GM11168 (cell line): ENCODE data around the gene C4orf51.

Source experiments
- in situ Hi-C: fragments of 300-500 bp; cut with MboI; formaldehyde crosslinking; loops from one replicate; pipeline ENCODE4 v1.12.0; 2022; ENCODE audit warnings: low sequenced_read_pairs; ENCODE audit not compliant: unreplicated experiment

C4orf51 gene

DNA sequence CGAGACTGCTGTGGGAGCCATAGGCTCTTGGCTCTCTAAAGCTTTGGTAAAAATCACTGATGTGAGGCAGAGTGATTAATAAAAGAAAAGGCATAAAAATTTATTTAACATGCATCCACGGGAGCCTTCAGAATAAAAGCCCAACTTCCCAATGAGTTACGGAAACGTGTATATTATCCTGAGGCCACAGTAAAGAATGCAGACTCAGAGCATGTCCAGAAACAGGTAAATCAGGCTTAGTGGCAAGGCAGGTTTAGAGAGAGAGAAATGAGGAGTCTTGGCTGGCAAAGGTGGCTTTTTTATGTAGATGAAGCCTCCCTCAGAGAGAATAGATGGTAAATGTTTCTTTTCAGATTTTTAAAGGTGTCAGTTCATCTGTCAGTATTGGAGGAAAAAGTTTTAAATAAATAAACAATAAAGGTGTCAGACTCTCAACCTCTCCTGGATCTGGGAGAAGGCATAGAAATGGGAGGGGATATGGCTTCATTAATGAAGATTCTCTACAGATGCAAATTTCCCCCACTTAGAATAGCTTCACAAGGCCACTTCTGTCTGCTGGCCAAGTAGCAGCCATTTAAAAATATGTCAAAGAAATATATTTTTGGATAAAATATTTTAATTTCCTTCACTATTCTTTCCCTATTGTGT lies 24.0 kb downstream of the C4orf51 start:
- in situ Hi-C loops, result no loop called here

DNA sequence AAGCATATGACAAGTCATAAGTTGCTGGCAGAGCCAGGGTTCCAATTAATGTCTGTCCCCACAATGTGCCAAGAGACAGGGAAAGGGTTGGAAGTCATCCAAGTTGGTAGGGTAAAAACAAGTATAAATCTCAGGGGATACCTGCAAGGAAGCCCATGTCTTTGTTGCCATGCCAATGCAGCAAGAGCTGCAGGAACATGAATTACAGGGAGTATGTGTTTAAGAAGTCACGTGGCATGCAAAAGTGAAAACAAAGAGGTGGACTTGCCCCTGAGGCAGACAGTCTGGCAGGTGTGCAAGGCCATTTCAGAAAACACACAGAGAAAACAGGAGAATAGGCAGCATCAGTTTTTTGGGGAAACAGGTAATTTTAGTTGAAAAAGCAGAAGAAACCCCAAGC lies 29.4 kb downstream of the C4orf51 start:
- in situ Hi-C loops, result no loop called here

DNA sequence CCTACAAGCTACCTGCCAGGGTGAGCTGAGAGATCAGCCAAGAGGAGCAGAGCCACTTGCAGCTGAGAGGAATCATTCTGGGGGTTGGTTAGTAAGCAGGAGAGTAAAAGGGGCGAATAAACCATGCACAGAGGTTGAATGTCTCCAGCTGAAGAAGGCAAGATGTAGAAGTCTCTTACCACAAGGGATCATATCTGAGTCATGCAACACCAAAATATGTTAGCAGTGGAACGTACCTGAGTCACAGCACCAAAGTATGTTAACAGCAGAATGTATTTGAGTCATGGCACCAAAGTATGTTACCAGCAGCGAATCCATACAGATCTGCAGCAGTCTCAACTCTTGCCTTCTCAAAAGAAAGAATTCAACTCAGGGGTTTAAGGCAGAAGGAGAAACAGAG lies 29.9 kb downstream of the C4orf51 start:
- in situ Hi-C loops, result no loop called here

- in situ Hi-C loops, result no loop called here
Measured at GRCh38 chr4:145716200-145716599, 36.3 kb downstream of the C4orf51 start.

DNA sequence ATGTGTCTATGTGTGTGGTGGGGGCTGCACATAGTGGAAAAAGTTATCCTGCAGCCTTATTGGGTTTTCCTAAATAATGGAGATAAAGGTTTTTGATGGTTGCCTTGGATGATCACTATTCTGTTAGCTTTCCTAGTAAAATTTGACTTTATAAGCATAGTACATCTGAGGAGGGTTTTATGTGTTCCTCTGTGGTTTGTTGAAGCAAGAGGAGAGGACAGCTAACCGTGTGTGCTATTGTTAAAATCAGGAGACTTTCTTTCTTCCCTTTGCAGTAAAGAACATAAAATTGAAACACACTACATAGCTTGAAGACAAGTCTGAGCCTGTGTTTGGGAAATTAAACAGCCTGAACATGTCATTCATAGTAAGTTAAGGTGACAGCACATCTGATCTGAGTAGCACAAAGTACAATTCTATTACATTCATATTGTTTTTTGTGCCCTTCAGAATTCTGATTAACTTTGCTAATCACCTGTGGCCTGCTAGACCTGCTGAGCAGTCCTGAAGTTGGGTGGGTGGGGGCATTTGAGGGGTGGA lies 36.8 kb downstream of the C4orf51 start:
- in situ Hi-C loops, result no loop called here

DNA sequence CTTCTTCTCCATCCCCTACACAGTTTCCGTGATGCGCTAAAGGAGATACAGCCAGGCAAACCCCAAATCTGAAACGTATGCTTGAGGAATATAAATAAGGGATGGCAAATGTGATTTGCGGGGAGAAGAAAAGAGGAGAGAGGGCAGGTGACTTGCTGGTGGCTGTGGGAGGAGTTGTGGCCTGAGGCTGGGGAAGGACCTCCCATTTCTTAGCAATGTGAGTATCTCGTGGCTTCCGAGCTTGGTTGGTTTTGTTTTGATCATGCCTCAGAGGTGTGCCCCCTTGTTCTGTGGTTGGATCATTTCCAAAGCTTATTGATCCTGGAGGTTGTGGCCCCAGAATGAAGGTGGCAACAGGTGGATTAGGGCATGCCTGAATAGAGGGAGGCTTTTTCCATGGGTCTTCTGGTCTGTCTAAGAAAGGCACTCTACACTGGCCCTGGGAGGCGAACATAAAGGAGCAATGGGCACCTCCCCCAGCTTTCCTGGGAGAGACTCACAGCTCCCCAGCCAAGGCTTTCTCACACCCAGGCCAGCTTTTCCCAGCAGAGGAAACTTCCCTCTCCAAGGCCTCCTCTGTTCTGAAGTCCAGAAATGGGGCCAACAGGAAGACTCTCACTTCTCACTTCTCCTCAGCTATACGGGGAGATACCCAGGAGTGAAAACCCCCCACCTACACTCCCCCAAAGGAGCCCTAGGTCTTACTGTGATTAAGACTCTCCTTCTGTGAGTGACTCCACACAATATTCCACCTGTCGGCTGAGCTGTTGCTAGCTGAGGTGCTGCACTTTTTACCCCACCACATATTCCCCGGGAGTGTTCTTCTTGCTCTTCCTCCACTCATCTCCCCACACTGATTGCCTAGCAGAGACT lies 40.0 kb downstream of the C4orf51 start:
- in situ Hi-C loops, result no loop called here

GRCh38 chr4:145720656-145721055 lies 40.7 kb downstream of the C4orf51 start:
- in situ Hi-C loops, result no loop called here

DNA sequence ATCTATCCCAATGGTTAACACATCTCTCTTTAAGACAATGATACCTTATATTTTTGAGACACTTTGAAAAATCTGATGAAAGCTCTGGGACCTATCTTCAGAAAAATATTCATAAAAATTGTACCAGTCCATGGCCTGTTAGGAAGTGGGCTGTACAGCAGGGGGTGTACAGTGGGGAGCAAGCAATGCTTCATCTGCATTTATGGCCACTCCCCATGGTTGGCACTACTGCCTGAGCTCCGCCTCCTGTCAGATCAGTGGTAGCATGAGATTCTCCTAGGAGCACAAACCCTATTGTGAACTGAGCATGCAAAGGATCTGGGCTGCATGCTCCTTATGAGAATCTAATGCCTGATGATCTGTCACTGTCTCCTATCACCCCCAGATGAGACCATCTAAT lies 42.6 kb downstream of the C4orf51 start:
- in situ Hi-C loops, result no loop called here

- in situ Hi-C loops, result no loop called here
Measured at GRCh38 chr4:145723336-145723735, 43.4 kb downstream of the C4orf51 start.

DNA sequence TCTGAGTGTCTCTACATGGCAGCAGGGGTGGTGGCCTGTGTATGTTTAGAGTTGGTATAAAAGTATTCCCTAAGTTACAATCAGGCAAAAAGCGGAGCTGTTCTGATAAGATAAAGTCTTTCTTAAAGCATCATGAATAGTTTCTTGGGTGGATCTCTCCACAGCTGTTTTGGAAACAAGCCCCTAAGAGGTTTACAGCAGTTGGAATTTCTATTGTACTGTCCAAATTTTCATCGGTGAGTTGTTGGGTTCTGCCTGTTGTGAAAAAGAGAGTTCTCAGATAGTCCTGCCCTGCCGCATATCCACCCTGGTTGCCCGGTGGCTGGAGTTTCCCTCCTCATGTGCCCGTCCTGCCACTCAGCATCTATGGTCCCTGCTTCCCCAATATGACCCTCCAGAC lies 50.1 kb downstream of the C4orf51 start:
- in situ Hi-C loops, result no loop called here

GRCh38 chr4:145731028-145731427 lies 51.1 kb downstream of the C4orf51 start:
- in situ Hi-C loops, result no loop called here

DNA sequence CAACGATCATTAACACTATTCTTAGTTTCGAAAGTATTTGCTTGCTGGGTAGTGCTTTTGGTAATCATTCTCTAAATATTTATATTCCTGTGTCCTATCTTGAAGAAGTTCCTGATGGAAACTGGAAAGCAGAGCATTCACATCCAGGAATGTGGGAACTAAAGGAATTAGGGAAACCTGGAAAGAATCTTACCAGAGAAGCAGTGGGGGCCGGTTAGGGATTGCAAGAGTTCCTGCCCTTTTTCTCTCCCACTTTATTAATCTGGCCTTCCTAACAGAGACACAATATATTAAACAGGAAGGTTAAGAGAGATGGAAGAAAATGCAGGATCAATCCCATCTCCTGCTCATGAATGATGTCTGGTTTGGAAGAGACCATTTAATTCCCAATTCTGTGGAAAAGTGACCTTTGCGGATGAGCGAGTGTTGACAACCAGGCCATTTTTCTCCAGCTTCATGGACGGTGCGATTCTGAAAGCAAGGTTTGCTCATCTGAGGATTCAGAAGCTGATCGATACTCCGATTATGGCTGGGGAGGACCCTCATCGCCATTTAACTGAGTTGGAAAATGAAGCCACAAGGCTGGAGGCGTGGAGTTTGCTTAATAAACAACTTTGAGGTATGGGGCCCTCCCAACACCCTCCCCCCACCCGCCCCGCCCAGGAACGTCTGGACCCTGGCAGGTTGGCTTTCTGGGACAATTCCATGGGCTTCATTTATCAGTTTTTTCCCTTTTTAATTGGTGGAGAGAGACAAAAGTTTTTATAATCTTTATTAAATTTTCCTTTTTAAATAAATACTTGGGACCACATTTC lies 52.3 kb downstream of the C4orf51 start:
- in situ Hi-C loops, result no loop called here

DNA sequence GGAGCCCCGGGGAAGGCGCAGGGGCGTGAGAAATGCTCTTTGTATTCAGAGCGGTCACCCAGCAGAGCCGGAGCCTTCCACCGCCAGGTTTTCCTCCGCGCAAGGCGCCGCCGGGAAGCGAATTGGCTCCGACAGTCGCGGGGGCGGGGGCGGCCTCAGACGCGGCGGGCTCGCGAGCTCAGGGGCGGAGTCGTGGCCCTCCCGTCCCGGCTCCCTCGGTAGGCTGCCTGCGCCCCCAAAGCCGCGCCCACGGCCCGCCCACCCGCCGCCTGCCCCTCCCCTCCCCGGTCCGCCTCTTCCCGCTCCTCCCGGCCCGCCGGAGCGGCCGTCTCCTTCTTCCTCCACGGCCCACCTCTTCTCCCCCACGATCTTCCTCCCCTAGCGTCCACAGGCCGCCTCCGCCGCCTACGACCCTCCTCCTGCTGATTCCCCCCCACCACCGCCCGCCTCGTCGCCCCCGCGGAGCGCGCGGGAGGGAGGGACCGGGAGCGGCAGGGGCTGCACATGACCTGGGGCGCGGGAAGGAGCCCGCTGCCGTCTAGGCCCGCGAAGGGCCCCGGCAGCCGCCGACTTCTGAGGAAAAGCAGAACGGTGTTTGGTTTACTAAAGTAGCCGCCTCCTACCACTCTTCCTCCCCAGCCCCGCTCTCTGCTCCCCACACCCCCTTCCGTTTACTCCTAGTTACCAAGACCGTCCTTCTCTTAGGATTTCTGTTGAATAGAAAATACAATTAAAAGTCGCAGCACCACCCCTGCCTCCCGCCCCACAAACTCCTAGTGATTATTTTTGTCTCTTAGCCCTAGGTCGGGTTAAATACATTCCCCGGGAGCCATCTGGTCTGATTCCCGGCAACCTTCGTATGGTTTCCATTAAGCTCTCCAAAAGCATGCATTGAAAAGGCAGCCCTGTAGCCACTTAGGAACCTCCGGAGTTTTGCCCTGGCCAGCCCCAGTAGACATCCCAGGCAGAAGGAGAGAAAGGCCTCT lies 53.2 kb downstream of the C4orf51 start:
- in situ Hi-C loops, result no loop called here

DNA sequence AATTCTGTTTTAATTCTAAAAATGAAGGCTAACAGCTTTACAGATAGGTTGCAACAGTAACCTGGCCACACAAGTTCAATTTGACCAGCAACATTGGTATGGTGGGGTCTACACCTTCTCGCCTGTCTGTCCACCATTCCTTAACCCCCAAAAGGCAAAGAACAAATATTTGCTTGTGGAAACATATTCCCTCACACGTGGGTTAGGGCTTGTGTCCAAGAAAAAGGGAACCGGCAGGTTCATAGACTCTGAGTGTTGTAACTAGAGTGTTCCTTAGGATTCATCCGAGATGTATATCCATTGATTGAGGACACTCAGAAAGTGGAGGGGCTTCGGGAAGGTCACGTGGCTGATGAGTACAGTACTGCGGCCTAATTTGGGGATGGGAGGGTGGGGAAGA lies 54.1 kb downstream of the C4orf51 start:
- in situ Hi-C loops, result no loop called here

DNA sequence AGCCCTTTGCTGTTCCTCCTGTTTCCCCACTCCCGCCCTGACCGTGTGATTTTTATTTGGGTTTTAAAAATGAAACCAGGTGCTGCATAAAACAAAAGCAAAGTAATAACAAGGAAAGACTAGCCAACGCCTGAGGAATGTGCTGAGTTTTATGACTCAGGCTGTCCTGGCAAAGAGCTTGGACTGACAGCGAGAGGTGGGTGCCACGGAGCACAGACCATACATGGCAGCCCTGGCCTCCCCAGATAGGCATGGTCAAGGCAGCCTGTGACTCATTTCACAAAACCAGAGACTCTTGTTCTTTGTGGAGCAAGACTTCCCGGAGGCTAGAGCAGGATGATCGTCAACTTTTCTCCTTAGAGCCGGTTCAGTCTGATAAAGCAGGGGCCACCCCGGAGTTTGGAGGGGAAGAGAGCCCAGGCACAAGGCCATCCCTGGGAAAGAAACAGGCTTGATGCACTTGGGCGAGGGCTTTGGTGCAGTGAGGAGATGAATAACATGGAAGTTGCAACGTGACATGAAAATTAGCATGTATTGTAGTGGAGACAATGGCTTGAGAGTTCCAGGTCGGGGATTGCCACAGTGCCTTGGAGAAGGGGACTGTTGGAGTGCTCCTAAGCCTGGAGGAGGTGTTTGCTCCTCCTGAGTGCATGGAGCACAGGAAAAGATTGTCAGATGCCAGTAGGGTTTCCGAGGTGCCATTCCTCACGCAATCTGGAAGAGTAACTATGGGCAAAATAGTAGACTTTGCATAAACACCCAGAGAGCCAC lies 54.8 kb downstream of the C4orf51 start:
- in situ Hi-C loops, result no loop called here

DNA sequence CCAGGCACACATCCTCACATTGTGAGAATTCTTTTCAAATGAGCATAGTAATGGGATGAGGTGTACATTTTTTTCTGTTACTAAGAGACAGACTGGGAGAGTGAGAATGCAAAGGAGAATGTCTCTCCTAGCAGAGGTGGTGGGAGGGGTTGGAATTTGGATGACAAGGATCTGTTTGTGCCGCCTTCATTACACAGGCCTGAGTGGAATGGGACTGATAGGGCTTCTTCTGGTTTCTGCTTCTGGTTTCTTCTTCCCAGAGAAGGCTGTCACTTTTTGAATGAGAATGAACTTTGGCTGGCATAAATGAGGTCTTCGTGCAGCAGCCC lies 55.4 kb downstream of the C4orf51 start:
- in situ Hi-C loops, result no loop called here

DNA sequence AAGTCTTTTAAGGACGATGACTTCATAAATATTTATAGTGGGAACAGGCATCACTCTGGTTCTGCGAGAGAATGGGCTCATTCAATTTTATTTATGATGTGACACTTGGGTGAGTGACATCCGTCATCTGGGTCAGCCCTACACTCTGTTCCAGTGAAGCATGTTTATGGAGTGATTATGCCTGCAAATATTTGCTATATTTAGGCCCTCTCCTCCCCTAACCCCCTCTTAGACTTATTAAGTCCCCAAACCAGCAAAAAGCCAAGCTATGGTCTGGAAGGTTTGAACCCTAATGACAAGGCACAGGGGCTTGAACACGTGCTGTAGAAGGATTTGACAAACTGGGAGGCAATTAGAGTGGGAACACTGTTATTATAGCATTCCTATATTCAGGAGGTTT lies 55.9 kb downstream of the C4orf51 start:
- in situ Hi-C loops, result no loop called here

GRCh38 chr4:145736241-145736831 lies 56.4 kb downstream of the C4orf51 start:
- in situ Hi-C loops, result no loop called here

DNA sequence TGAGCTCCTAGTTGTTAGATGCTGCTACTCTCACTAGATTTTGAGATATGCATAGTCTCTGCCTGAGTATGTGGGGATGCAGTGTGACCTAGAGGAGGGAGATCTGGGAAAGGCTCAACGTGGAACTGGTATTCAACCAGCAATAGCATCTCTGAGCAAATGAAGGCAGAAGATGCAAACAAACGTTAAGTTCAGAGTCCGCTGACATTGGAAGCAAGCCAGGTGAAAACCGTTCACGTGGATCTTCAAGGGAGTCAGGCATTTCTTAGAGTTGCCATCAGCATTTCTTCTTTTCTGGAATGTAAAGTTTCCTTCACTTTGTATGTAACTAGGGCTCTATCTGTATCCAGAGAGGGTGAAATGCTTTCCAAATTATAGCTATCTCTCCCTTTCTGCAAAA lies 59.9 kb downstream of the C4orf51 start:
- in situ Hi-C loops, result no loop called here
